Stimulated activated CD8-positive, alpha-beta memory T cell treated with anti-CD3 and anti-CD28 coated beads, Interleukin-15, amount 100 ng/mL, for 4 hours (primary cell): ENCODE measurements around the gene CFAP298.
A peak's percentile ranks its signal among the peaks of the same experiment; 100 is the strongest.
"Not testable (repeated sequence)": the region's sequence is repeated elsewhere in the genome, so short reads cannot be mapped to it uniquely, and the experiment has no call there.

Experiments used
- DNase-seq, 2 donors: peaks; one replicate each; pipeline ENCODE4 v3.0.0-alpha.2; 2020; ENCODE audit warnings: low read depth in 2 of 2

Gene CFAP298

DNA sequence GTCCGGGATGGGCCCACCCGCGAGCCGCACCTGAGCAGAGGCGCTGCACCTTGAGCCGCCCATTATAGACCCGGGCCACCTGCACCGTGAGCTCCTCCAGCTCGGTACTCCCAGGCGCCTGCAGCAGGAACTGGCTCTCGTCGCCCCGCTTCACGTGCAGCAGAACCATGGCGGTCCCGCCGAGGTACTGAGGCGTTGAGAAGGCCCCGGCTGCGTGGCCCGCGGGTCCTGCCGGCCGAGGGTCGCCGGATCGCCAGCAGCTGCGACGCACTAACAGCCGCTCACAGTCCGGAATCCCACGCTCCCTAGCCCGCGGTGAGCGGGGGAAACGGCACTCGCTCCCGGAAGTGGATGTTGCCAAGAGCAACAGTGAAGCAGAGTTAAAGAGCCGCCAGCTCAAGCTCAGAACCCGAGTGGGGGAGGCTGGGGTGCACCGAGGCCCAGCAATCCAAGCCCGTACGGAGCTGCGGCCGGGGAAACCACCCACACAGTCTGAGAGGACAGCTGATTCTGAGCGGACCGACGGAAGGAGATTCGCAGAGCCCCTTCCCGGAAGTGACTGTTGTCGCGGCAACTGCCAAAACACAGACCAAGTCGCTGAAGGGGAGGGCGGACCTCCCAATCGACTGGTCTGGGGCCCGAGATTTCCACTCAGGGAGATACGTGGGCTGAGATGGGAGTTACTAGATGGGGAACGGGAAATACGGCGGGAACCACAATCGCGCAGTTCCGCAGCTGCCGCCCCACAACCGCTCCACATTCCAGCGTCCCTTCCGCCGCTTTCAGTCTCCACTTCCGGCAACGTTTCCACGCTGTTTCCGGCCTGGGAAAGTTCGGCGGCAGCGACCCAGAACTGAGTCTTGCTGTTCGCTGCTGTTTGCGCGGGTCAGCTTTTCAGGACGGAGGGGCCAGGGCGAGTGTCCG, at the start of gene CFAP298:
CFAP298 (minus strand) TSS at position 303 of the 924 bp plus-strand sequence; CDS start at position 169, 134 bp downstream.
- DNase-seq: peak; percentile 71 to 76

GRCh38 chr21:32661026-32661782, 49.0 kb upstream of the CFAP298 start:
- DNase-seq: not testable (repeated sequence)

- no peak for DNase-seq
Observed at GRCh38 chr21:32658524-32658923, 46.3 kb upstream of the CFAP298 start.

GRCh38 chr21:32653326-32653901, 41.2 kb upstream of the CFAP298 start:
- no peak for DNase-seq

- no peak for DNase-seq
Observed at GRCh38 chr21:32648165-32648564, 36.0 kb upstream of the CFAP298 start.

DNA sequence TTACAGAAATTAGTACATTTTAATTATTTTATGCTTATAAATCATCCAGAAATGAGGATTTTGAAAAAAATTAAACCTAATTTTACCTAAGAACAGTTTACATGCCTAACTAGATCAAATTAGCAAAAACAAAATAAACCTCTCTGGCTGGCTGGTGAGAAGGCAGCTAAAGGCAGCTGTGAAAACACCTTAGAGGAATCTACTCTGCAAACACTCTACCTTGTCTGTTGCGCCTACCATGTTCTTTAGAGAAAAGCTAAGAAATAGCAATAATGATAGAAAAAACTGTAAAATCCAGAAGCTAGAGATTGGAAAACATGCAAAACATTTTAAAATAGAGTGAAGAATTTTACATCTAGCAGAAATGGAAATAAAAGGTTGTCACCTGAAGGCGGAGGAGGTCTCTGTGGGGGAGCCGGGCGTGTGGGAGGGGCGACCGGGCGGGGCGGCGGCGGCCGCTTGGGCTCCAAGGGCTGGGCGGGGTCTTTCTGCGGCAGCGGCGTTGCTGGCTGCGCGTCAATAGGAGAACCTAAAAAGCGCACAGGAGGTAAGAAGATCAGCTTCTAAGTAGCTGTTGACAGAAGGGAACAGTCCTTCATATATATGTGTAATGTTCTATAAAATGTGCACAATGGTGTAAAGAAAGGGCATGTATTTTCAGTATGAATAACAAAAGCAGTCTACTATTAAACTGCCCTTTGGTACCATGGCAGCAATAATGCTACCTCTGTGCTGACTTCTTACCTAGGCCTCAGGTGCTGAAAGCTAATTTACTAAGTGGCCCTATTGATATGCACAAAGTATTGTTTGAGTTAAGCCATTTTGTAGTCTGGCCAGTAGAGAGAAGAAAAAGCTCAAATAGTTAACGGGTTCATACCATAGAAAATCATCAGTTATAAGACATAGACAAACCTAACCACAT, 33.3 kb upstream of the CFAP298 start:
- DNase-seq: no peak

DNA sequence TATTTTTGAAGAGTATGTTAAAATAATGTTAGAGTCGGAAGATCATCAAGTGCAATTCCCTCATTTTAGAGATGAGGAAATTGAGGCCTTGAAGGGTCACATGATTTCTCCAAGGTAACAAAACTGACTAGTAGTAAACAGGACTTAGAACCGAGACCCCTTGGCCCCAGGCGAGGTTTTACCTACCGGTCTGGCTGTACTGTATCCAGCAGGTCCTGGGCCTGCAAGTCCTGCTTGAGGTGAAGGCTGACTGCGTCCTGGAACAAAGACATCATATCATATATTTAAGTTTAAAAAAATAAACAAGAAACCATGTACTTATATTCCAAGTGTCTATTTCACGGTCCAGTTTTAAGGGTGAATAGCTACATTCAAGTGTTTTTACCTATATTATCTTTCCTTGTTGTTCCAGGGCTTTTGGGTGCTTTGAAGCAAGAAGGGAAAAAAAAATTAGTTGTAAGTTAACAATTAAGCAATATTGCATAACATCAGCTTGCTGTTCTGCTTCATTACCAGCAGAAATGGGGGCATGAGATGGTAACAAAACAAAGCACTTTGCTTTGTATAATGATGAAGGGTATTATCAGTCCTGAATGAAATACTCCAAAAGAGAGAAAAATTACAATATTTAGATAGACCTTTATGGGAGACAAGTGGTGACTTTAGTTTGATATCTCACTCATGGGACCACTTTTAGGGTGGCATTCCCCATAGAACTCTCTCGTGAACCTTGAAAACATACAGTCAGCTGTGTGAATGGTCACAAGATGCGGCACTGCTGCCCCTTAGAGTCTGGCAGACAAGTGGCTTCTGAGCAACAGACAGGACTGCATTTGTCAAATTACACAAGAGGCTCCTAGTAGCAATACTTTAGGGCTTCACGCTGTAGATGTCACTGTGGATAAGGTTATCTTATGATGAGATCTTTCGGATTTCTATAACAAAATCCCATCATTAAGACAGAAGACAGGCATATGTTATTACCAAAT, 29.8 kb upstream of the CFAP298 start:
- DNase-seq: no peak

DNA sequence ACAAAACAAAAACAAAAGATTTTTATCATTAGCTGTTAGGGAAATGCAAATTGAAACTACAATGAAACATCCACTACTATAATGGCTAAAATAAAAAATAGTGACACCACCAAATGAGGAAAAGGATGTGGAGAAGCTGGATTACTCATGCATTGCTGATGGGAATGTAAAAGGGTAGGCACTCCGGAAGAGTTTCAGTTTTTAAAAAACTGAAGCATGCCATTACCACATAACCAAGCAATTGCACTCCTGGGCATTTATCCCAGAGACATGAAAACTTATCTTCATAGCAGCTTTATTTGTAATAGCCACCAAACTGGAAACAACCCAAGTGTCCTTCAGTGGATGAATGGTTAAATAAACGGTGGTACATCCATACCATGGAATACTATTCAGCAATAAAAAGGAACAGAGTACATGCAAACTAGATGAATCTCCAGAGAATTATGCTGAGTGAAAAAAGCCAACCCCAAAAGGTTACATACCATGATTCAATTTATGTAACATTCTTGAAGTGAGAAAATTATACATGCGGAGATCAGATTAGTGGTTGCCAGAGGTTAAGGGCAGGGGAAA, 14.5 kb upstream of the CFAP298 start:
- no peak for DNase-seq

GRCh38 chr21:32618218-32618617, 6.0 kb upstream of the CFAP298 start:
- not testable (repeated sequence) for DNase-seq

DNA sequence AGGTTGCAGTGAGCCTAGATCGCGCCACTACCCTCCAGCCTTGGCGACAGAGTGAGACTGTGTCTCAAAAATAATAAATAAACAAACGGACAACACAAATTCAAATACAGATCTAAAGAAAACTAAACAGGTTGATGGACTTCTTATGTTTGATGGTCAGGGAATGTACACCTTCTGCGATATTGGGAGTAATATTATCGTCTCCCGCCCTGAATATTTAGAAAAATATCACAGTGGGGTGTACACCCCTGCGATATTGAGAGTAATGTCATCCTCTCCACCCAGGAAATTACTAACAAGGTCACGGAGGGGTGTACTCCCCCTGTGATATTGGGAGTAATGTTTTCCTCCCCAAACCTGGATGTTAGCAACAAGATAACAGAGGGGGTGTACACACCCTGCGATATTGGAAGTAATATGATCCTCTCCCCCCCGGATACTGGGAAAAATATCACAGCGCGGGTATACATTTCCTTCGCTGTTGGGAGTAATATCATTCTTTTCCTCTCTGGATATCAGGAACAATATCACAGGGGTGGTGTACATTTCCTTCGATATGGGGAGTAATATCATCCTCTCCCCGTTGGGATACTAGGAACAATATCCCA, 1.4 kb upstream of the CFAP298 start:
- DNase-seq: no peak

DNA sequence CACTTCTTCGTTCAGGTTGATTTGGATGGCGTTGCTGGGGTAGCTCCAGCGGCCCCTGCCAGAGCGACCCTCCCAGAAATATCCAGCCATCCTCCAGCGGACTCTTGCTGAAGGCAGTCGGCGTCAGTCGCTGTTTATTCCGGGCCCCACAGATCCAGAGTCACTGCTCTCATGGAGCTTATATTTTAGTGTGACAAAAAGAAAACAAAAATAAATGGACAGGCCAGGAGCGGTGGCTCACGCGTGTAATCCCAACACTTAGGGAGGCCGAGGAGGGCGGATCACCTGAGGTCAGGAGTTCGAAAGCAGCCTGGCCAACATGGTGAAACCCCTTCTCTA, 791 bp upstream of the CFAP298 start:
- DNase-seq: no peak

DNA sequence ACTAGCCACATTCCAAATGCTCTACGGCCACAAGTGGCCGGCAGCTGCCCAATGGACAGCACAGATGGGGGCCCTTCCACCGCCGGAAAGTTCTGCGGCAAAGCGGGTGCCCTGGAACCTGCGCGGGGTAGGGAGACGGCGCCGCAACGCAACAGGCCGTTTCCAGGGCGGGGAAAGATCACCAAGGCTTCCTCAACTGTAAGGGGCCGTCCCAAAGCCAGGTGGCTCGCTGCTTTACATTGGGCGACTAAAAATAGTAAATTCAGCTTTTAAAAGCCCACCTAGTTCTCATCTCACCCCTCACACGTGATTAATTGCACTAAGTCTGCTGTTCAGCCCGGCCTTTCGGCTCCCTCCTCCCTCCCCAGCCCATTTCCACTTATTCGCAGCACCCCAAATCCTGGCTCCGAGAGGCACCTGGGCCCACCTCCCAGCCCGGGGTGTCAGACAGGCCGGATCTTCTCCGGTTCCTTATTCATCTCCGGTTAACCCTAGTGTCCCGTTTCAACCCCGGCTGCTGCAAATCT, 643 bp downstream of the CFAP298 start:
- peak in 1 of 2 donors; percentile 8 for DNase-seq

- not testable (repeated sequence) for DNase-seq
Observed at GRCh38 chr21:32610940-32611339, 1.2 kb downstream of the CFAP298 start.

DNA sequence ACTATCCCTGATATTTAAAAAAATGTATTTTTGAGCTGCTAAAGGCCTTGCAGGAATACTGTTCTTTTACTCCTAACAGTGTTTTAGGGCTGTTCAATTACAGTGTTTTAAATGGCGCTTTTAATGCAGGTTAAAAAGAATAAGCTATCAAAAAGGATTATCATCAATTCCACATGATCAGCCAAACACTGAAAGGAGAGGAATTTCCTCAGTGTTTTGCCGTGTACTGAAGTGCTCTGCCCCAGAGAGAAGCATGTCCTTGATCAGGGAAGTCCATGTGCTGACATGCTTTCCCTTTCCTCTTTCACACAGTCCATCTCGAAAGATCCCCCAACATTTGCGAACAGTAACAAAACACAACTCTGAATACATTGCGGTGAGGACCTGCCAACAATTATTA, 3.3 kb downstream of the CFAP298 start:
- DNase-seq: no peak

- DNase-seq: no peak
Observed at GRCh38 chr21:32605469-32605868, 6.7 kb downstream of the CFAP298 start.

DNA sequence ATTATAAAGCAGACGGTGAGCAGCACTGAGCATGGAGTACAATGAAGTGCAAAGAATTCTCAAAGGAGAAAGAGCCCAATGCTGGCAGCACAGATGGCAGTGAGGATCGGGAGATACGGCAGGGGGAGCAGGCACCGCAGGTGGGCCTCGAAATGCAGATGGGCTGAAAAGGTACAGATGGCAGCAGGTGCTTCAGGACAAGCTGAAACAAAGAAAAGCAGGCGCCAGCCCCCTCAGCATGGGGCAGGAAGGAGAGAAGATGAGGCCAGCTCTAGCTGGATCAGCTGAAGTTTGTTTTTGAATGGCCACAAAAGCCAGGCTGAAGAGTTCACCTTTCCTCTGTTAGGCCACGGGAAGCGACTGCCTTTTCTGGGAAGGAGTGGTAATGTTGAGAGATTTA, 7.7 kb downstream of the CFAP298 start:
- no peak for DNase-seq

DNA sequence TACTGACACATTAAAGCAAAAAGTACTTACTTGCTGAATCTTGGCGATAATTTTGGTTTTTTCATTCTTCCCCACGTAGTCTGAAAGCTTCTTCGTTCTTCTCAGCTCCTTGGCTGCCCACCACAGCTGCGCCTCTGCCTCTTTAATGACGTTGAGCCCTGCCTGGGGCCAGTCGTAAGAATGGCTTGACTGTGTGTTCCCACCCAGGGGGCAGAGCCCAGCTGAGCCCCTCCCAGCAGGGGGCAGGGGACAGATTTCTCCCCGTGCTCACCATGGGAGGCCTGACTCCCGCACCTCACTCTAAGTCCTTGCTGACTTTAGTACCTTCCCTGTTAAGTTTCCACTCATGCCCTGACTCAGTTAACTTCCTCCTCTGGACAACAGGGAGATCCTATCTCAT, 9.0 kb downstream of the CFAP298 start:
- no peak for DNase-seq

GRCh38 chr21:32602099-32602498, 10.1 kb downstream of the CFAP298 start:
- DNase-seq: no peak

DNA sequence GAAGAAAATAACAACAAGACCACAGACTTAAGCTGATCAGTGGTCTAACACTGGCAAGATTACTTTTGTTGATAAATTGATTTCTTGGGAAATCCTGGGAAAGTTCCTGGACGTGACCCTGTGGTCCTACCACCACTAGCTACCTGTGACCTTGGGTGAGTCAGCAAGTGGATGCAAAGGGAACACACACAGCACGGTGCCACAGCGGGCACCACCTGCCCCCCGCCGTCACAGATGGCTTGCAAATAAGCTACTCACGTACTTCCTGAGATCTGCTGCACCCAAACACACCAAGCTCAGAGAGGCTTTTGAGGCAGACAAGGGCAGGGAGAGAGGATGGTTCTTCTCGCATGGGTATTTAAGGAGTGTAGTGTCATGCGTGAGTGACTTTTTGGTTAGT, 12.7 kb downstream of the CFAP298 start:
- no peak for DNase-seq
